Endodermal cell (in vitro differentiated cells): Measurements from ENCODE around the gene MYOF. TPM values are rescaled to one million over a fixed set of nuclear protein-coding genes. Genes with fewer than 3 reads are reported as not detected.

Source experiments
- DNase-seq: peaks from one replicate; pipeline ENCODE4 v3.0.0-alpha.2; 2017
- H3K27ac ChIP-seq: 2 replicates; pipeline ENCODE4 v1.5.1; 2013; ENCODE audit warnings: mild to moderate bottlenecking, low read depth, low read length, moderate library complexity
- H3K27me3 ChIP-seq: 2 replicates; pipeline ENCODE4 v1.6.1; 2013; ENCODE audit warnings: mild to moderate bottlenecking, low read length, moderate library complexity; ENCODE audit not compliant: insufficient read depth, control insufficient read depth, poor library complexity, severe bottlenecking
- H3K36me3 ChIP-seq: 2 replicates; pipeline ENCODE4 v1.7.0; 2013; ENCODE audit warnings: mild to moderate bottlenecking, low read length, moderate library complexity; ENCODE audit not compliant: control insufficient read depth, insufficient read depth
- H3K4me1 ChIP-seq: one replicate; pipeline ENCODE4 v1.7.0; 2013; ENCODE audit warnings: low read length; ENCODE audit not compliant: control insufficient read depth, insufficient read depth
- H3K4me3 ChIP-seq: 2 replicates; pipeline ENCODE4 v1.5.1; 2013; ENCODE audit warnings: mild to moderate bottlenecking, low read length, moderate library complexity
- H3K9ac ChIP-seq: 2 replicates; pipeline ENCODE4 v1.6.1; 2013; ENCODE audit warnings: mild to moderate bottlenecking, low read length, moderate library complexity; ENCODE audit not compliant: poor library complexity, severe bottlenecking; ENCODE audit errors: extremely low read depth
- H3K9me3 ChIP-seq: 2 replicates; pipeline ENCODE4 v1.6.1; 2013; ENCODE audit warnings: mild to moderate bottlenecking, low read length, moderate library complexity; ENCODE audit not compliant: control insufficient read depth
- H3K27ac Mint-ChIP-seq: 2 replicates; pipeline ENCODE4 v1.8.0; 2020; ENCODE audit warnings: mixed read lengths
- H3K27me3 Mint-ChIP-seq: 2 replicates; pipeline ENCODE4 v1.8.0; 2021; ENCODE audit warnings: mild to moderate bottlenecking, mixed read lengths; ENCODE audit not compliant: insufficient read depth
- H3K36me3 Mint-ChIP-seq: 2 replicates; pipeline ENCODE4 v1.8.0; 2020; ENCODE audit warnings: low read depth, mixed read lengths
- H3K4me1 Mint-ChIP-seq: 2 replicates; pipeline ENCODE4 v1.8.0; 2020; ENCODE audit warnings: mixed read lengths
- H3K4me3 Mint-ChIP-seq: 2 replicates; pipeline ENCODE4 v1.8.0; 2020; ENCODE audit warnings: mild to moderate bottlenecking, moderate library complexity, mixed read lengths
- H3K9me3 Mint-ChIP-seq: 2 replicates; pipeline ENCODE4 v1.8.0; 2020; ENCODE audit warnings: mild to moderate bottlenecking, mixed read lengths
- WGBS, 2 experiments: methylation state at CpG; one replicate each; pipeline versions ENCODE4 v1.1.5 to v1.1.7; 2013; ENCODE audit warnings: missing lambda C conversion rate in 2 of 2, mixed read lengths in 1 of 2; ENCODE audit not compliant: insufficient coverage in 1 of 2, insufficient read length in 1 of 2; 5-methylcytosine and 5-hydroxymethylcytosine counted together
- total RNA-seq, 2 donors: library from RNA; stranded (reverse); fragmentation: NEBNext Ultra II Directional in 1 of 2; extraction: Animal tissue kit (Norgen Biotek cat#: 25700) in 1 of 2; gene quantifications; 2 replicates in 1 of 2; 3 replicates in 1 of 2; pipeline ENCODE4 v1.2.1, GENCODE V29; 2021
- TF ChIP-seq, protein P1 (sequence below): fragments of 200-600 bp; sonication (generic); conservative IDR thresholded peaks from 2 replicates; pipeline ENCODE4 v1.5.0; 2021; ENCODE audit warnings: antibody characterized with exemption, mild to moderate bottlenecking

The MYOF gene
- total RNA-seq, 2 donors from 2014 or later, result 37.4 to 93.8 TPM

GRCh38 chr10:93356516-93356915, 125.6 kb downstream of the MYOF start:
- Mint-ChIP-seq H3K27ac (no peak overlapping the region), H3K9me3 (peaks cover 9% of the 10 kb centered on the region), H3K27me3 (no peaks in the 10 kb centered on the region), H3K4me1 (peaks cover 18% of the 10 kb centered on the region), H3K4me3 (no peak overlapping the region), H3K36me3 (peaks cover 57% of the 10 kb centered on the region)
- TF ChIP-seq, protein P1, sequence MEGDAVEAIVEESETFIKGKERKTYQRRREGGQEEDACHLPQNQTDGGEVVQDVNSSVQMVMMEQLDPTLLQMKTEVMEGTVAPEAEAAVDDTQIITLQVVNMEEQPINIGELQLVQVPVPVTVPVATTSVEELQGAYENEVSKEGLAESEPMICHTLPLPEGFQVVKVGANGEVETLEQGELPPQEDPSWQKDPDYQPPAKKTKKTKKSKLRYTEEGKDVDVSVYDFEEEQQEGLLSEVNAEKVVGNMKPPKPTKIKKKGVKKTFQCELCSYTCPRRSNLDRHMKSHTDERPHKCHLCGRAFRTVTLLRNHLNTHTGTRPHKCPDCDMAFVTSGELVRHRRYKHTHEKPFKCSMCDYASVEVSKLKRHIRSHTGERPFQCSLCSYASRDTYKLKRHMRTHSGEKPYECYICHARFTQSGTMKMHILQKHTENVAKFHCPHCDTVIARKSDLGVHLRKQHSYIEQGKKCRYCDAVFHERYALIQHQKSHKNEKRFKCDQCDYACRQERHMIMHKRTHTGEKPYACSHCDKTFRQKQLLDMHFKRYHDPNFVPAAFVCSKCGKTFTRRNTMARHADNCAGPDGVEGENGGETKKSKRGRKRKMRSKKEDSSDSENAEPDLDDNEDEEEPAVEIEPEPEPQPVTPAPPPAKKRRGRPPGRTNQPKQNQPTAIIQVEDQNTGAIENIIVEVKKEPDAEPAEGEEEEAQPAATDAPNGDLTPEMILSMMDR, result no peak
- no peak for DNase-seq
- peaks cover 9% of the 10 kb centered on the region for H3K9me3 ChIP-seq
- no peak overlapping the region for H3K4me3 ChIP-seq
- peaks cover 4% of the 10 kb centered on the region for H3K4me1 ChIP-seq
- H3K27me3 ChIP-seq, result no peaks in the 10 kb centered on the region
- H3K36me3 ChIP-seq, result peaks cover 88% of the 10 kb centered on the region
- H3K27ac ChIP-seq, result no peak overlapping the region
- no peak overlapping the region for H3K9ac ChIP-seq
- WGBS, 2 experiments, result 97 to 100% methylated on average over 5 of the region's 6 CpGs

- Histone ChIP-seq H3K4me3 (no peak overlapping the region), H3K9ac (no peak overlapping the region), H3K27ac (no peak overlapping the region), H3K9me3 (no peaks in the 10 kb centered on the region), H3K4me1 (peaks cover 4% of the 10 kb centered on the region), H3K36me3 (peaks cover 93% of the 10 kb centered on the region), H3K27me3 (no peaks in the 10 kb centered on the region)
- WGBS, 2 experiments, result 33 to 55% methylated on average over 2 to 6 of the region's 6 CpGs
- peaks cover 60% of the 10 kb centered on the region for H3K36me3 Mint-ChIP-seq
- peak overlapping the region; percentile 83 for H3K27ac Mint-ChIP-seq
- TF ChIP-seq, protein P1, result peak; percentile 85
- H3K4me3 Mint-ChIP-seq, result no peak overlapping the region
- peak; percentile 63 for DNase-seq
- peaks cover 17% of the 10 kb centered on the region for H3K4me1 Mint-ChIP-seq
- H3K27me3 Mint-ChIP-seq, result no peaks in the 10 kb centered on the region
- H3K9me3 Mint-ChIP-seq, result peaks cover 2% of the 10 kb centered on the region
Observed at GRCh38 chr10:93352638-93353383, 129.3 kb downstream of the MYOF start.

- H3K4me3 ChIP-seq, result no peak overlapping the region
- TF ChIP-seq, protein P1, result no peak
- no peak overlapping the region for H3K27ac ChIP-seq
- WGBS, 2 experiments, result 67 to 71% methylated on average over 1 to 4 of the region's 4 CpGs
- Mint-ChIP-seq H3K9me3 (no peaks in the 10 kb centered on the region), H3K36me3 (peaks cover 80% of the 10 kb centered on the region), H3K4me3 (no peak overlapping the region), H3K27ac (no peak overlapping the region), H3K27me3 (no peaks in the 10 kb centered on the region), H3K4me1 (peaks cover 12% of the 10 kb centered on the region)
- H3K9me3 ChIP-seq, result no peaks in the 10 kb centered on the region
- DNase-seq, result peak; percentile 77
- peaks cover 92% of the 10 kb centered on the region for H3K36me3 ChIP-seq
- no peaks in the 10 kb centered on the region for H3K4me1 ChIP-seq
- H3K9ac ChIP-seq, result no peak overlapping the region
- H3K27me3 ChIP-seq, result no peaks in the 10 kb centered on the region
Observed at GRCh38 chr10:93346694-93347093, 135.4 kb downstream of the MYOF start.
